ENCODE results near the gene CACNG7.

DNA sequence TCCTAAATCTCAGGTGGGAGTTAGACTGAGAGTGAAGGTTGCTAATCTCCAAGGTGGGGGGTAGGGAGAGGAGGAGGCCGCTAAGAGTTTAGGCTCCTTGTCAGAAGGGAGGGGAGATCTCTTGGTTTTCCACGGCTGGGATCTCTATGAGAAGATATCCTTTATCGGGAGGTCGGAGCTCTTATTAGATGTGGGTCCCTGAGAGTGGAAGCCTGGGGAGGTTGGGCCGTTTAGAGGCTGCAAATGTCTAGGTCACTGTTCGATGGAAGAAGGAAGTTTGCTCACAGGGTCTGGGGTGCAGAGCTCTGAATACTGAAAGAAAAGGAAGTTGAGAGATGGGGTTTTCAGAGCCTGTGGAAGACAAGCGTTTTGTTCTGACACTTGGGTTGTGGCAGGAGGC, 37.6 kb upstream of the CACNG7 start:
- TF ChIP-seq, protein P1, sequence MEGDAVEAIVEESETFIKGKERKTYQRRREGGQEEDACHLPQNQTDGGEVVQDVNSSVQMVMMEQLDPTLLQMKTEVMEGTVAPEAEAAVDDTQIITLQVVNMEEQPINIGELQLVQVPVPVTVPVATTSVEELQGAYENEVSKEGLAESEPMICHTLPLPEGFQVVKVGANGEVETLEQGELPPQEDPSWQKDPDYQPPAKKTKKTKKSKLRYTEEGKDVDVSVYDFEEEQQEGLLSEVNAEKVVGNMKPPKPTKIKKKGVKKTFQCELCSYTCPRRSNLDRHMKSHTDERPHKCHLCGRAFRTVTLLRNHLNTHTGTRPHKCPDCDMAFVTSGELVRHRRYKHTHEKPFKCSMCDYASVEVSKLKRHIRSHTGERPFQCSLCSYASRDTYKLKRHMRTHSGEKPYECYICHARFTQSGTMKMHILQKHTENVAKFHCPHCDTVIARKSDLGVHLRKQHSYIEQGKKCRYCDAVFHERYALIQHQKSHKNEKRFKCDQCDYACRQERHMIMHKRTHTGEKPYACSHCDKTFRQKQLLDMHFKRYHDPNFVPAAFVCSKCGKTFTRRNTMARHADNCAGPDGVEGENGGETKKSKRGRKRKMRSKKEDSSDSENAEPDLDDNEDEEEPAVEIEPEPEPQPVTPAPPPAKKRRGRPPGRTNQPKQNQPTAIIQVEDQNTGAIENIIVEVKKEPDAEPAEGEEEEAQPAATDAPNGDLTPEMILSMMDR (IDR thresholded peaks at IDR 0.05; ENCODE audit: extremely low read depth in 1 of 2, insufficient read depth in 1 of 2, low read depth in 1 of 2, low read length in 2 of 2), result no peak
- TF ChIP-seq MAX (IDR thresholded peaks at IDR 0.05; ENCODE audit: insufficient read depth, insufficient read length) (no peak), POLR2AphosphoS5 (IDR thresholded peaks at IDR 0.05; ENCODE audit: insufficient read depth, low read depth, low read length) (no peak), JUN (IDR thresholded peaks at IDR 0.05; ENCODE audit: borderline replicate concordance, insufficient read depth, insufficient read length, low read depth) (no peak), GATA2 (IDR thresholded peaks at IDR 0.05; ENCODE audit: insufficient read depth, insufficient read length, low read depth, low read length) (no peak)

All from endothelial cell of umbilical vein (primary cell).